ENCODE results near the gene MARCHF9.
"Not testable (repeated sequence)": the region's sequence is repeated elsewhere in the genome, so short reads cannot be mapped to it uniquely, and the experiment has no call there.

The MARCHF9 gene

GRCh38 chr12:57754411-57755193 lies at the start of gene MARCHF9:
TSS of gene MARCHF9 (plus strand) at chr12:57755103. CDS start at chr12:57755529, 426 bp downstream.
- DNase-seq = peak; percentile 74

GRCh38 chr12:57707250-57707649 lies 47.7 kb upstream of the MARCHF9 start:
- DNase-seq = no peak

- no peak for DNase-seq
These were observed 46.6 kb upstream of the MARCHF9 start for GRCh38 chr12:57708296-57708695.

- DNase-seq = no peak
These were observed 42.2 kb upstream of the MARCHF9 start for GRCh38 chr12:57712701-57713100.

- DNase-seq = no peak
These were observed 41.7 kb upstream of the MARCHF9 start for GRCh38 chr12:57713209-57713608.

GRCh38 chr12:57715036-57715748 lies 39.7 kb upstream of the MARCHF9 start:
- DNase-seq = not testable (repeated sequence)

- DNase-seq = no peak
These were observed 39.1 kb upstream of the MARCHF9 start for GRCh38 chr12:57715786-57716185.

GRCh38 chr12:57716305-57716704 lies 38.6 kb upstream of the MARCHF9 start:
- DNase-seq = no peak

- DNase-seq = no peak
These were observed 37.8 kb upstream of the MARCHF9 start for GRCh38 chr12:57717131-57717530.

GRCh38 chr12:57717846-57718640 lies 36.9 kb upstream of the MARCHF9 start:
- DNase-seq = no peak

GRCh38 chr12:57718641-57719528 lies 36.0 kb upstream of the MARCHF9 start:
- no peak for DNase-seq

- no peak for DNase-seq
These were observed 34.9 kb upstream of the MARCHF9 start for GRCh38 chr12:57719777-57720605.

GRCh38 chr12:57720606-57721595 lies 34.0 kb upstream of the MARCHF9 start:
- no peak for DNase-seq

GRCh38 chr12:57721846-57722608 lies 32.9 kb upstream of the MARCHF9 start:
- DNase-seq = not testable (repeated sequence)

GRCh38 chr12:57722716-57723629 lies 31.9 kb upstream of the MARCHF9 start:
- no peak for DNase-seq

GRCh38 chr12:57723630-57723962 lies 31.3 kb upstream of the MARCHF9 start:
- DNase-seq = no peak

GRCh38 chr12:57724003-57724935 lies 30.6 kb upstream of the MARCHF9 start:
- DNase-seq = no peak

Data from hematopoietic multipotent progenitor cell treated with erythropoietin and hydrocortisone succinate and interleukin-3 and kit ligand, for 6 days (in vitro differentiated cells).